IMR-90 (cell line): ENCODE results near the gene C17orf100. TPM values are rescaled to one million over a fixed set of nuclear protein-coding genes. Genes with fewer than 3 reads are reported as not detected.

Experiments
- ATAC-seq: fragments of 200-7000 bp; cut with Tn5 transposase; 2 replicates; pipeline ENCODE4 v1.9.1; 2020; ENCODE audit warnings: low read depth, mild to moderate bottlenecking, moderate library complexity
- BruUV-seq: library from RNA; stranded (reverse); fragments of 400-500 nt; replicated peaks from 2 replicates; lab custom pipeline; 2021; lab: Mats Ljungman, UMichigan
- CTCF ChIA-PET: fragments of 300-600 bp; formaldehyde crosslinking; extraction: SDS; loops from one replicate; lab custom pipeline; 2021; ENCODE audit warnings: antibody characterized with exemption; lab: Yijun Ruan, JAX
- POLR2A ChIA-PET: fragments of 300-600 bp; sonication (Branson Sonifier 250); formaldehyde crosslinking; loops from one replicate; lab custom pipeline; 2022; ENCODE audit warnings: antibody characterized with exemption; ENCODE audit not compliant: unreplicated experiment; lab: Charles Lee
- DNase-seq: peaks from one replicate; pipeline ENCODE4 v3.0.0; 2013
- H2AFZ ChIP-seq: replicated peaks from 2 replicates; pipeline ENCODE3; 2013; ENCODE audit warnings: low read length, mild to moderate bottlenecking; ENCODE audit not compliant: poor library complexity
- H2AK5ac ChIP-seq: 2 replicates; pipeline ENCODE4 v1.6.1; 2013; ENCODE audit warnings: low read depth, low read length, inconsistent platforms
- H2AK9ac ChIP-seq: replicated peaks from 2 replicates; pipeline ENCODE3; 2013; ENCODE audit warnings: mild to moderate bottlenecking, low read depth, low read length, moderate library complexity; ENCODE audit not compliant: poor library complexity
- H2BK120ac ChIP-seq: 2 replicates; pipeline ENCODE4 v1.6.1; 2013; ENCODE audit warnings: low read depth, low read length, inconsistent platforms
- H2BK15ac ChIP-seq: 3 replicates; pipeline ENCODE4 v1.6.1; 2013; ENCODE audit warnings: low read depth, low read length, inconsistent platforms
- H2BK20ac ChIP-seq: 2 replicates; pipeline ENCODE4 v1.6.1; 2013; ENCODE audit warnings: low read depth, mild to moderate bottlenecking, inconsistent platforms, low read length, moderate library complexity
- H2BK5ac ChIP-seq: 2 replicates; pipeline ENCODE4 v1.6.1; 2013; ENCODE audit warnings: mild to moderate bottlenecking, low read depth, low read length, inconsistent platforms; ENCODE audit not compliant: poor library complexity, severe bottlenecking
- H3K14ac ChIP-seq: replicated peaks from 2 replicates; pipeline ENCODE4 v1.6.1; 2013; ENCODE audit warnings: low read depth, low read length, inconsistent platforms
- H3K18ac ChIP-seq: 2 replicates; pipeline ENCODE4 v1.6.1; 2013; ENCODE audit warnings: low read depth, low read length, control low read depth
- H3K23ac ChIP-seq: 2 replicates; pipeline ENCODE4 v1.6.1; 2013; ENCODE audit warnings: low read depth, low read length, inconsistent platforms
- H3K27ac ChIP-seq: 2 replicates; pipeline ENCODE4 v1.5.1; 2013; ENCODE audit warnings: mild to moderate bottlenecking, control low read depth, low read length; ENCODE audit not compliant: insufficient read depth
- H3K27me3 ChIP-seq: 2 replicates; pipeline ENCODE4 v1.6.1; 2013; ENCODE audit warnings: low read length; ENCODE audit not compliant: control insufficient read depth, insufficient read depth
- H3K36me3 ChIP-seq: 2 replicates; pipeline ENCODE4 v1.6.1; 2013; ENCODE audit warnings: low read length, mixed read lengths; ENCODE audit not compliant: control insufficient read depth, insufficient read depth
- H3K4ac ChIP-seq: 2 replicates; pipeline ENCODE4 v1.6.1; 2013; ENCODE audit warnings: low read depth, low read length, inconsistent platforms
- H3K4me1 ChIP-seq: 2 replicates; pipeline ENCODE4 v1.6.1; 2013; ENCODE audit warnings: low read length, mixed read lengths; ENCODE audit not compliant: control insufficient read depth, insufficient read depth
- H3K4me2 ChIP-seq: 2 replicates; pipeline ENCODE4 v1.6.1; 2013; ENCODE audit warnings: low read depth, mild to moderate bottlenecking, control low read depth, low read length, moderate library complexity
- H3K4me3 ChIP-seq: 2 replicates; pipeline ENCODE4 v1.5.1; 2013; ENCODE audit warnings: low read depth, mild to moderate bottlenecking, control low read depth, low read length, moderate library complexity; ENCODE audit not compliant: insufficient read depth
- H3K56ac ChIP-seq: 2 replicates; pipeline ENCODE4 v1.6.1; 2013; ENCODE audit warnings: low read length, inconsistent platforms; ENCODE audit not compliant: insufficient read depth; ENCODE audit errors: extremely low read depth
- H3K79me1 ChIP-seq, 2 experiments: 2 replicates each; pipeline ENCODE4 v1.6.1; 2013; ENCODE audit warnings: low read length in 2 of 2, inconsistent platforms in 1 of 2, low read depth in 1 of 2
- H3K9ac ChIP-seq: 2 replicates; pipeline ENCODE4 v1.6.1; 2013; ENCODE audit warnings: low read depth, low read length, control low read depth
- H3K9me1 ChIP-seq: 2 replicates; pipeline ENCODE4 v1.6.1; 2013; ENCODE audit warnings: low read length, inconsistent platforms; ENCODE audit not compliant: insufficient read depth
- H3K9me3 ChIP-seq: 2 replicates; pipeline ENCODE4 v1.6.1; 2013; ENCODE audit warnings: low read length; ENCODE audit not compliant: control insufficient read depth, insufficient read depth
- H4K20me1 ChIP-seq: 2 replicates; pipeline ENCODE4 v1.6.1; 2013; ENCODE audit warnings: low read length, inconsistent platforms; ENCODE audit not compliant: insufficient read depth
- H4K5ac ChIP-seq: 2 replicates; pipeline ENCODE4 v1.6.1; 2013; ENCODE audit warnings: mild to moderate bottlenecking, low read depth, low read length, control low read depth
- H4K8ac ChIP-seq, 2 experiments: 2 replicates each; pipeline ENCODE4 v1.6.1; 2013; ENCODE audit warnings: low read depth in 2 of 2, low read length in 2 of 2, control low read depth in 1 of 2, inconsistent platforms in 1 of 2
- H4K91ac ChIP-seq: 2 replicates; pipeline ENCODE4 v1.6.1; 2013; ENCODE audit warnings: low read depth, low read length, inconsistent platforms; ENCODE audit not compliant: insufficient read depth
- CEBPB ChIP-seq: IDR thresholded peaks from 2 replicates; pipeline ENCODE4 v1.6.1; 2012; ENCODE audit warnings: low read depth, low read length, improper control_type of control experiment
- MAZ ChIP-seq: IDR thresholded peaks from 2 replicates; pipeline ENCODE4 v1.6.1; 2012; ENCODE audit warnings: low read depth, mild to moderate bottlenecking, low read length, improper control_type of control experiment, moderate library complexity, borderline replicate concordance
- MXI1 ChIP-seq: IDR thresholded peaks from 2 replicates; pipeline ENCODE4 v1.6.1; 2012; ENCODE audit warnings: low read depth, mild to moderate bottlenecking, low read length, moderate library complexity, borderline replicate concordance
- SMC3 ChIP-seq: fragments of 150-350 bp; IDR thresholded peaks from 2 replicates; pipeline ENCODE4 v1.6.1; 2016; ENCODE audit warnings: low read depth, mild to moderate bottlenecking, antibody characterized with exemption, low read length, moderate library complexity
- WGBS, 2 experiments: methylation state at CpG; one replicate each; pipeline versions ENCODE4 v1.1.5 to v1.1.7; 2013; ENCODE audit warnings: missing lambda C conversion rate in 2 of 2; ENCODE audit not compliant: insufficient read length in 1 of 2; ENCODE audit errors: extremely low coverage in 2 of 2; 5-methylcytosine and 5-hydroxymethylcytosine counted together
- dilution Hi-C: fragments of 300-500 bp; cut with HindIII; formaldehyde crosslinking; loops from one replicate; pipeline ENCODE4 v1.14.3; 2018; ENCODE audit warnings: low sequenced_read_pairs; ENCODE audit not compliant: unreplicated experiment
- in situ Hi-C: fragments of 300-500 bp; cut with MboI; formaldehyde crosslinking; loops from 3 replicates; pipeline ENCODE4 v1.14.3; 2019; ENCODE audit warnings: low sequenced_read_pairs, inconsistent platforms, mixed read lengths
- intact Hi-C: fragments of 100-400 bp; cut with micrococcal nuclease; formaldehyde crosslinking; loops from 2 replicates; pipeline ENCODE4 v1.10.0; 2022
- polyA plus RNA-seq, 3 experiments: library from polyadenylated mRNA; depleted of rRNA; stranded (reverse); fragments of >200 nt; gene quantifications; 2 replicates each; pipeline ENCODE4 v1.2.3, GENCODE V29; 2012; ENCODE audit warnings: low replicate concordance in 1 of 3
- total RNA-seq: library from RNA; depleted of rRNA; stranded (reverse); fragments of >200 nt; gene quantifications from 2 replicates; pipeline ENCODE4 v1.2.3, GENCODE V29; 2012

C17orf100 gene
- total and polyA plus RNA-seq, 2 of the 4 experiments (the other 2 are of a cell fraction) = 0.18 to 1.8 TPM

DNA sequence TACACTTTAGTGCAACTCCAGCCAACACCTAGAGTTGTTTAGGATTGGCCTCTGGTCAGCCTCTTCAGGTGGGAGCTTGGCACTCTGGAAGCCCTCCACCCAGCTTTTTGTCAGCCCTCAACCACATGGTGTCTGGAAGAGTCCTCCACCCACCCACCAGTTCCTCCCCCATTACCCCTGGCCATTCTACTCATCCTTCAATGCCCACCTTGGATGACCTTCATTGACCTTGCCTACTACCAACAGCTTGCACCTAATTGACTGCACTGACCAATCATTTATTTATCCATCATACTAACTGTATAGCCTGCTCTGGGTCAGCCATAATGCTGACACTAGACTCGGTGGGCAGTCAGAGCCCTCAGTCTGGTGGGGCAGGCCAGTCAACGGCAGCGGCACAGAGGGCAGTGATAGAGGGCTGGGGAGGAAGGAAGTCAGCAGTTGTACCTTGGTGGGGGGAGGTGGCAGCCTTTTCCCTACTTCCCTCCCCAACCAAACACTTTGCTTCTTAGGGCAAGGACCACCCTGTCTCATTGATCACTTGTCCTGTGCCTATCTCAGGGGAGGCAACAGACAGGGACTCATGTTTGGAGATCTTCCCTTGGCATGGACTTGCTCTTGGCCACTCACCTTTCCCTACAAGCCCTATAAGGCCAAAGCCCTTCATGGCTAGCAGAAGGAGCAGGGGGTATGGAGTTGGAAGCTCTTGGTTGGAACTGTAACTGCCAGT lies 32.3 kb downstream of the C17orf100 start:
- Histone ChIP-seq H4K91ac (no peak overlapping the region), H2BK15ac (no peak overlapping the region), H3K14ac (no peak overlapping the region), H3K9ac (no peak overlapping the region), H3K27me3 (peaks cover 4% of the 10 kb centered on the region), H3K9me1 (no peaks in the 10 kb centered on the region), H3K9me3 (no peaks in the 10 kb centered on the region), H4K20me1 (no peaks in the 10 kb centered on the region), H3K23ac (no peak overlapping the region), H4K5ac (no peak overlapping the region), H2AFZ (no peak overlapping the region), H3K56ac (no peak overlapping the region), H2AK5ac (no peak overlapping the region), H3K4me1 (no peaks in the 10 kb centered on the region), H3K27ac (no peak overlapping the region), H3K79me1 (no peaks in the 10 kb centered on the region), H3K4ac (no peak overlapping the region), H3K36me3 (no peaks in the 10 kb centered on the region), H3K4me2 (no peak overlapping the region), H2BK120ac (no peak overlapping the region), H2BK20ac (no peak overlapping the region), H3K18ac (no peak overlapping the region), H2AK9ac (no peak overlapping the region), H3K4me3 (no peak overlapping the region), H4K8ac (no peak overlapping the region), H2BK5ac (no peak overlapping the region)
- in situ Hi-C loops = no loop called here
- TF ChIP-seq MXI1 (no peak), CEBPB (no peak), MAZ (no peak), SMC3 (no peak)
- WGBS, 2 experiments = no CpG with 5 or more reads among the region's 3 CpGs
- no peak for ATAC-seq
- no peak for DNase-seq
- intact Hi-C loops = no loop called here
- CTCF ChIA-PET = no interaction called here
- POLR2A ChIA-PET = no interaction called here
- BruUV-seq = no TSS peak
- dilution Hi-C loops = no loop called here
